RWPE2 (cell line): ENCODE results near the gene RPL10A.

ENCODE experiments used
- ATAC-seq: fragments of 200-7000 bp; cut with Tn5 transposase; 3 replicates; pipeline ENCODE4 v1.9.1; 2021; ENCODE audit warnings: low read depth
- DNase-seq: peaks from one replicate; pipeline ENCODE4 v3.0.0-alpha.2; 2020; ENCODE audit warnings: low spot score
- H3K27ac ChIP-seq: fragments of 450-650 bp; 2 replicates; pipeline ENCODE4 v1.5.1; 2017; ENCODE audit warnings: mild to moderate bottlenecking; ENCODE audit not compliant: poor library complexity, severe bottlenecking
- H3K27me3 ChIP-seq: fragments of 250-450 bp; sonication (Bioruptor Pico); 2 replicates; pipeline ENCODE4 v1.5.1; 2021; ENCODE audit warnings: mild to moderate bottlenecking, moderate library complexity; ENCODE audit not compliant: insufficient read depth, poor library complexity, severe bottlenecking
- H3K36me3 ChIP-seq: fragments of 250-450 bp; sonication (Bioruptor Pico); 2 replicates; pipeline ENCODE4 v1.5.1; 2020; ENCODE audit warnings: low read depth, mild to moderate bottlenecking, moderate library complexity
- H3K4me1 ChIP-seq: fragments of 250-450 bp; sonication (Bioruptor Pico); 2 replicates; pipeline ENCODE4 v1.5.1; 2021; ENCODE audit warnings: mild to moderate bottlenecking, moderate library complexity; ENCODE audit not compliant: insufficient read depth, poor library complexity, severe bottlenecking
- H3K4me3 ChIP-seq: fragments of 250-450 bp; sonication (Bioruptor Pico); 2 replicates; pipeline ENCODE4 v1.5.1; 2021; ENCODE audit warnings: mild to moderate bottlenecking, moderate library complexity; ENCODE audit not compliant: severe bottlenecking
- H3K9me3 ChIP-seq: fragments of 250-450 bp; sonication (Bioruptor Pico); 2 replicates; pipeline ENCODE4 v1.5.1; 2021; ENCODE audit warnings: mild to moderate bottlenecking, moderate library complexity; ENCODE audit not compliant: severe bottlenecking
- CTCF ChIP-seq: fragments of 450-650 bp; IDR thresholded peaks from one replicate; pipeline ENCODE4 v1.5.1; 2017; ENCODE audit warnings: mild to moderate bottlenecking, moderate library complexity; ENCODE audit not compliant: poor library complexity, severe bottlenecking

RPL10A gene

GRCh38 chr6:35441642-35442041 is 26.6 kb upstream of the RPL10A start:
- ATAC-seq, result no peak
- H3K36me3 ChIP-seq, result no peaks in the 10 kb centered on the region
- H3K27ac ChIP-seq, result no peak overlapping the region
- DNase-seq, result no peak
- H3K4me1 ChIP-seq, result no peaks in the 10 kb centered on the region
- no peak overlapping the region for H3K4me3 ChIP-seq
- no peaks in the 10 kb centered on the region for H3K9me3 ChIP-seq
- no peak for TF ChIP-seq CTCF
- H3K27me3 ChIP-seq, result no peaks in the 10 kb centered on the region

- ATAC-seq (peak; percentile 27; the same call in 1 of the 3 replicates), DNase-seq (no peak)
- H3K27ac ChIP-seq, result no peak overlapping the region
- no peaks in the 10 kb centered on the region for H3K4me1 ChIP-seq
- H3K9me3 ChIP-seq, result no peaks in the 10 kb centered on the region
- H3K4me3 ChIP-seq, result no peak overlapping the region
- TF ChIP-seq CTCF, result no peak
- H3K36me3 ChIP-seq, result no peaks in the 10 kb centered on the region
- no peaks in the 10 kb centered on the region for H3K27me3 ChIP-seq
Observed at GRCh38 chr6:35442693-35443092, 25.5 kb upstream of the RPL10A start.

GRCh38 chr6:35443341-35444030 is 24.7 kb upstream of the RPL10A start:
- Histone ChIP-seq H3K9me3 (no peaks in the 10 kb centered on the region), H3K4me3 (no peak overlapping the region)
- TF ChIP-seq CTCF, result no peak

GRCh38 chr6:35445691-35446090 is 22.5 kb upstream of the RPL10A start:
- Histone ChIP-seq H3K27ac (no peak overlapping the region), H3K4me1 (no peaks in the 10 kb centered on the region), H3K9me3 (no peaks in the 10 kb centered on the region), H3K36me3 (no peaks in the 10 kb centered on the region), H3K27me3 (no peaks in the 10 kb centered on the region), H3K4me3 (no peak overlapping the region)
- ATAC-seq (no peak), DNase-seq (no peak)
- no peak for TF ChIP-seq CTCF

More at GRCh38 chr6:35443341-35444030, 24.7 kb upstream of the RPL10A start:
- Histone ChIP-seq H3K27ac (no peak overlapping the region), H3K4me1 (no peaks in the 10 kb centered on the region), H3K36me3 (no peaks in the 10 kb centered on the region), H3K27me3 (no peaks in the 10 kb centered on the region)
- ATAC-seq (no peak), DNase-seq (no peak)

- H3K9me3 ChIP-seq, result no peaks in the 10 kb centered on the region
- no peak for TF ChIP-seq CTCF
- H3K4me3 ChIP-seq, result no peak overlapping the region
- no peak overlapping the region for H3K27ac ChIP-seq
- no peaks in the 10 kb centered on the region for H3K4me1 ChIP-seq
- no peaks in the 10 kb centered on the region for H3K36me3 ChIP-seq
- ATAC-seq, result no peak
- no peaks in the 10 kb centered on the region for H3K27me3 ChIP-seq
- DNase-seq, result no peak
Observed at GRCh38 chr6:35448191-35448590, 20.0 kb upstream of the RPL10A start.
